ENCODE data around the gene LRWD1.

- TF ChIP-seq POLR2AphosphoS5 (IDR thresholded peaks at IDR 0.05) (no peak), CTCF (IDR thresholded peaks at IDR 0.05) (no peak)
Observed at GRCh38 chr7:102424787-102425218, 40.0 kb upstream of the LRWD1 start.
